Activated naive CD4-positive, alpha-beta T cell treated with anti-CD3 and anti-CD28 coated beads, Interleukin-2, amount 50 U/mL, for 24 hours (primary cell): Measurements from ENCODE around the gene ANKRD13D.

Source experiments
- H3K27ac Mint-ChIP-seq: one replicate; pipeline ENCODE4 v1.8.0; 2021; ENCODE audit warnings: mild to moderate bottlenecking, mixed read lengths
- H3K27me3 Mint-ChIP-seq: one replicate; pipeline ENCODE4 v1.8.0; 2021; ENCODE audit warnings: mixed read lengths
- H3K36me3 Mint-ChIP-seq: one replicate; pipeline ENCODE4 v1.8.0; 2021; ENCODE audit warnings: mixed read lengths
- H3K4me1 Mint-ChIP-seq: one replicate; pipeline ENCODE4 v1.8.0; 2021; ENCODE audit warnings: mixed read lengths
- H3K4me3 Mint-ChIP-seq: one replicate; pipeline ENCODE4 v1.8.0; 2021; ENCODE audit warnings: mild to moderate bottlenecking, mixed read lengths
- H3K9me3 Mint-ChIP-seq: one replicate; pipeline ENCODE4 v1.8.0; 2021; ENCODE audit warnings: mixed read lengths

Gene ANKRD13D

DNA sequence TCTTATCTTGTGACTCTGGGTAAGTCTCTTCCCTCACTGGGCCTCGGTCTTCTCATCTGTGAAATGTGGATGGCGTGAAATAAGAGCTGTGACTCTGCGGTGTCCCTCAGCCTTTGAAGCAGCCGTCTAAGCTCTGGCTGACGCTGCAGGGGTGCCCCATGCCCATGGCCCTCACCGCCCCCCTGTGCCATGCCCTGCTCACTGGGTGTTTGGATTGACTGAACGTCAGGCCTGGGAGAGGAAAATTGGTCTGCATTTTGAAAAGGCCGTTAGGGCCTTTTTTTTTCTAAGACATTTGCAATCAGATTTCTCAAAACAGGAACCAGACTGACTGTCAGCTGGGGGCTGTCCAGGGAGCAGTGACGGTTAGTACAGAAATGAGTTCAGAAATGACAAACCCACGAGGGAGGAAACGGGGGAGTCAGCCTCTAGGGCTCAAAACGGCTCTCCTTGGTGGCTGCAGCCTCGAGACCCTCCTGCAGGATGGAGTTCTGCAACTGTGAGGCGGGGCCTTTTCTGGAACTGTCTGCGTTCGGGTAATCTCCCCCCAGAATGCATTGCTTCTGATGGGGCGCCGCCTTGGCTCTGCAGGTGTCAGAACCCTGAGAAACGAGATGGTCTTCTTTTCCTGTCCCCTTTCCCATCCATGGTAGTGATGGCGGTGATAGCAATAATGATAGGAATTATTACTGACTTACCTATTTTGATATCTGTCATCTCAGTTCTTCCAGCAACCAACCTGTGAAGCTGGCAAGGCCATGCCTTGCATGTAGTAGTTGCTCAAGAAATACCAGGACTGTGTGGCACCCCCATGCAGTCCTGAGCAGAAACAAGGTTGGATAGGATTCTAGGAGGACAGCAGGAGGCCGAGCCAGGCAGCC is 20.8 kb upstream of the ANKRD13D start:
- H3K4me1 Mint-ChIP-seq: peaks cover 73% of the 10 kb centered on the region
- no peaks in the 10 kb centered on the region for H3K27me3 Mint-ChIP-seq
- H3K36me3 Mint-ChIP-seq: no peaks in the 10 kb centered on the region
- no peaks in the 10 kb centered on the region for H3K9me3 Mint-ChIP-seq
- peak overlapping the region; percentile 96 for H3K27ac Mint-ChIP-seq
- peak overlapping the region; percentile 93 for H3K4me3 Mint-ChIP-seq

DNA sequence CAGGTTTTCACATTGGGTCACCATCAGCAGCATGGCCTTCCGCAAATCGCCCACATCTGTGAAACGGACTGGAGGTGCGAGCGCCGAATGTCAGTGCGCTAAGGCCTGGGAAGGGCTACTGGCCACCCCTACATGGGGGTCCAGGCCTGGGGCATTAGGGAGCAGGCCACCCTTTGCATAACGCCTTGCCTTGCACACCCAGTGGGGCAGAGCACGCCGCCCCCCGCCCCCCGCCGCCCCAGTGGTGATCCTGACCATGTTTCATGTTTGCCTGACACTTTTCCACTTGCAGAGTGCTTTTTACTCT is 20.2 kb upstream of the ANKRD13D start:
- Mint-ChIP-seq H3K4me1 (peaks cover 75% of the 10 kb centered on the region), H3K27me3 (no peaks in the 10 kb centered on the region), H3K27ac (peak overlapping the region; percentile 96)

DNA sequence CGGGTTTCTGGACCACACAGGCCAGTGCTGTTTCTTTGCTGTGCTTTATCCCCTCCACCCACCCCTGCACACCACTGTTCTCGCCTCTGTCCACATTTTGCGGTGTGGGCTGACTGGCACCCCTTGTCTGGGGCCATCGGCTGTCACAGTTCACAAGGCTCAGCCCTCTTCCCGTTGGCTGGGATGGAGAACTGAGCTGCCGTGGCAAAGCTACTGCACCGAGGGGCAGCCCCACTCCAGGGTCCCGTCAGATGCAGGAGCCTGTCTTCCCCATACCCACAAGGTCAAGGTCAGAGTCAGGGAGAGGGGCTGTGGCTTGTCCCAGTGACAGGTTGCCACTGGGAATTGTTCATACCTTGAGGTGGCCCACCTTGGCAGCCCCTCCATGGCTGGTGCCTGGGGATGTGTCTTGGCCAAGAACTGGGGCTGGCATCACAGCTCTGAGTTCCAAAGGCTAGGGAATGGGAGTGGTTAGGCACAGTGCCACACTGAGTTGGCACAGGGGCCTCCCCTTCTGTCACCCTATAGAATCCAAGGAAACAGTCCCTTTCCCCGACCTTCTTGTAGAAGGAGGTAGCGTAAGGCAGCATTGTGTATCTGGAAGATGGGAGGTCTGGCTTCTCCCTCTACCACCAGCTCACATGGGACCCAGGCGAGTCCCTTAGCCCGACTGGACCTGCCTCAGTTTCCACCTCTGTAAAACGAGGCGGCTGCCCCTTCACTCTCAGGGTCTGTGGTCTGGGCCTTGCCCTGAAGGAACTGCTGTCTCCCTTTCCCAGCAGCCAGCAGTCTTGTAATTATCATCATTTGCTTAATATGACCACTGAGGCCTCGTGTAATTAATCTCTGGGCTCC is 19.5 kb upstream of the ANKRD13D start:
- Mint-ChIP-seq H3K36me3 (no peaks in the 10 kb centered on the region), H3K9me3 (no peaks in the 10 kb centered on the region), H3K27ac (peak overlapping the region; percentile 97), H3K27me3 (no peaks in the 10 kb centered on the region), H3K4me3 (peak overlapping the region; percentile 85), H3K4me1 (peaks cover 72% of the 10 kb centered on the region)

More for the DNA sequence above, 20.2 kb upstream of the ANKRD13D start:
- H3K9me3 Mint-ChIP-seq: no peaks in the 10 kb centered on the region
- no peaks in the 10 kb centered on the region for H3K36me3 Mint-ChIP-seq
- H3K4me3 Mint-ChIP-seq: peak overlapping the region; percentile 93

DNA sequence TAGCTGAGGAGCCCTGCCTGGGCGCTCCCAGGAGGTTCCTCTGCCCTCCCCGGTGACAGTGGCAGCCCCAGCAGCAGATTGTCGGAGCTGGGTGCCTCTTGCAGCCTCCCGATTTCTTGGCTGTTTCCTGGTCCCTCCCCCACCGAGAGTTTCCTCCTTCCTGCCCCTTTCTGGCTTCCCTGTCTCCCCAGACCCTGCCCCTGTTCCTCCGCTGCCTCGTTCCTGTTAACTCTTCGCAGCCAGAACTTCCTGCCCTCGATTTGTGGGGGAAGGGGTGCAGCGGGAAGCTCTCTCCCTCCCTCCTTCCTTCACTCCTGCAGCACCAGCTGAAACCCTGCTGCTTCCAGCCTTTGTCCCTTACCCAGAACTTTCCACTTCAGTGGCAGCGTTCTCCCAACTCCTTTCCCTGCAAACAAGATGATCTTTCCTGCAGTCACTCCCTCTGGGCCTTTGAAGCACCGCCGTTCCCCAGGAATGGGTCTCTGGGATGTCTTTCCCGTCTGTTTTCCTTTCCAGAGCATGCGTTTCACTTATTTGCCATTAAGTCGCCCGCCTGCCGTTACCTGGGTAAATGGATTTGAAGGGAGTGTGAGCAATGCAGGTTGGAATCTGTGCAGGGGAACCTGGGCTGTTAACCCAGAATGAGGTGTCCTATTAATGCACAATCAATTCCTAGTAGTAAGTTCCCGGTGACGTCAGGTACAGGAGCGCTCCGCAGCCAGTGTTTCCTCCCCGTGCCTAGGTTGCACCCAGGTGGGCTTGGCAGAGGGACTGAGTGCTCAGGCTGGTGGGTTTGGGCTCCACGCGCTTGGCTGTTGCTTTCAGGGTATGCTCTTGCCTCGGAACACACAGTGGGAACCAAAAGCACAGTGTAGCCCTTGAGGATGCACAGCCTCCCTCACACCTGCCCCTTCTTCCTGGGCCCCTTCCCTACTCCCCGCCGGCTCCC is 18.6 kb upstream of the ANKRD13D start:
- Mint-ChIP-seq H3K4me1 (peaks cover 70% of the 10 kb centered on the region), H3K27ac (peak overlapping the region; percentile 97), H3K27me3 (no peaks in the 10 kb centered on the region), H3K4me3 (peak overlapping the region; percentile 85), H3K9me3 (no peaks in the 10 kb centered on the region), H3K36me3 (no peaks in the 10 kb centered on the region)

DNA sequence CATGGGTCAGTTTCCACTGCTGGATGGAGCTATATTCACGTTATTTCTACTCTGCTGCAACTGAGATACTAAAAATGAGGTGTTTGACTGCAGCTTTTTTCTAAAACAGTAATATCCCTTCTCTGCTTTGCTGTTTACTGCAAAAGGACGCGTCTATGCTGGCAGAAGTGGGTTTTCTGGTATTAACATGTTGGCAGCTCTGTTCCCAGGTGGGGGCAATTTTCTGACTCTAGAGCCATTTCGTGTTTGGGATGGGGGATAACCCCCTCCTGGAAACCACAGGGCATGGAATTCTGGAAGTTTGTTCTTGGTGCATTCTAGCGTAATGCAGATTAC is 17.9 kb upstream of the ANKRD13D start:
- H3K27me3 Mint-ChIP-seq: no peaks in the 10 kb centered on the region
- H3K4me1 Mint-ChIP-seq: peaks cover 71% of the 10 kb centered on the region
- H3K9me3 Mint-ChIP-seq: no peaks in the 10 kb centered on the region
- no peaks in the 10 kb centered on the region for H3K36me3 Mint-ChIP-seq
- peak overlapping the region; percentile 85 for H3K4me3 Mint-ChIP-seq
- peak overlapping the region; percentile 97 for H3K27ac Mint-ChIP-seq

DNA sequence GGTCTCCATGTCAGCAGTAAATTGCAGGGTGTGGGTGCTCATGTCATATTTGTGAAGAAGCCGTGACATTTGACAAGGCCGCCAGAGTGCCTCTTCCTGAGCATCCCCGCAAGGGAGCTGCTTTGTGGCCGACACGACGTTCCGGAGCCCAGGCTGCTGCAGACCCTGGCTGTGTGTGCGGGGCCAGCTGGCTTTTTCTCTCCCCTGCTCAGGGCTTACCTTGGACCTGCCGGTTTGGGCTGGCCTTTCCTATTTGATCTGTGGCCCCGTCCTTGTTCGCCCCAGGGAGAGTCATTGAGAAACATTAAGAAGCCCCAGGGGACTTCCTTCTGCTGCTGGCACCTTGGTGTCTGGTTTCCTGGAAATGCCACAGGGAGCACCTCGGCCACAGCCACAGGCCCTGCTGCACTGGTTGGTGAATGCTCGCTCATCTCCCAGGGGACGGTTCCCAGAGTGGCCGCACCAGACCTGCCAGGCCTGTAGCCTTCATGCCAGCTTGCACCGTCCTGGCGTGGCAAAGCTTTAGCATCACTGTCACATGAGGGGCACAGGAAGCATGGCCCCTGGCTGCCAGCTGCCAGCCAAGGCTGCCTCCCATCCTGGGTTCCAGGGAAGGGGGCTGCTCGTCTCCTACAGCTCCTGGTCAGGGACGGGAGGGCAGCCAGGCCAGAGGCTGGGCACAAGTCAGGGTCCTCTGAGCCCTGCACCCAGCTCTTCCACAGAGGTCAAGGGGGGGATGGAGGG is 17.4 kb upstream of the ANKRD13D start:
- Mint-ChIP-seq H3K27ac (peak overlapping the region; percentile 97), H3K4me1 (peaks cover 77% of the 10 kb centered on the region), H3K4me3 (peak overlapping the region; percentile 85), H3K9me3 (no peaks in the 10 kb centered on the region), H3K36me3 (peaks cover 2% of the 10 kb centered on the region), H3K27me3 (no peaks in the 10 kb centered on the region)

DNA sequence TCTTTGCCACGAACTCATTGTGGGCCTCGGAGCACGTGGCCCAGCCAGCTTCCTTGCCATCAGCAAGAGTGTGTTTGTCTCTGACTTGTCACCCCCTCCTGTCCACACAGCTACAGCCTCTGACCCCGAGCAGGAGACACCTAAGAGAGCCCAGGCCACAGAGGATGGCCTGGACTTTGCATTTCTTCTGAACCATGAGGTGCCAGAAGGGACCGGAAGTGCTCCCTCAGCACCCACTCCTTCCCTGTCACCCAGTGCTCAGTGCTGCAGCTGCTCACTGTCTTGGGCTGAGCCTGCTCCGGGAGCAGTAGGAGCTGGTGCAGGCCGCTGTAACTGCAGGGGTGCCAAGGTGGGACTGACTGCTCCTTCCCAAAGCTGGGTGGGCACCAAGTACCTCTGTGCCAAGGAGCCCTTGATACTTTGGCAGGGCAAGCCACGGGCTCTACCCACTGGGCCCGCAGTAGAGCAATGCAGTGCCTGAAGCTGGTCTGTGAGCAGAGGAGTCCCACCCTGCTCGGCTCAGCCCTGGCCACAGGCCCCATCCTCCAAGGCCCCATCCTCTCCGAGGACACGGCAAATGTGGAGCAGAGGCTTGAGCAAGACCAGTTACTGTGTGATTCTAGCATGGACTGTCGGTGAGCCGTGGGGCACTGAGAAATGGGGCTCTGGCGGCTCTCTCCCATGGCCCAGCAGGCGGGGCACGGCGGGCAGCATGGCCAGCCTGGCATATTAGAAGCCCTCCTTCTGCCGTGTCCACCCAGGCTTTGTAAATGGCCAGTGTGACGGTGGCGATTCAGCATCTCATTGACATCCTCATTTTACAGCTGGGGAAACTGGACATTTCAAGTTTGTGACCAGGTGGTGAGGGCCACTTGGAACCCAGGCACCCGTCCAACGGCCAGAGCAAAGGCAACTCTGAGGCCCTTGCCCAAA is 16.5 kb upstream of the ANKRD13D start:
- Mint-ChIP-seq H3K4me3 (peak overlapping the region; percentile 85), H3K27ac (peak overlapping the region; percentile 97), H3K4me1 (peaks cover 82% of the 10 kb centered on the region), H3K27me3 (no peaks in the 10 kb centered on the region), H3K9me3 (no peaks in the 10 kb centered on the region), H3K36me3 (peaks cover 2% of the 10 kb centered on the region)

DNA sequence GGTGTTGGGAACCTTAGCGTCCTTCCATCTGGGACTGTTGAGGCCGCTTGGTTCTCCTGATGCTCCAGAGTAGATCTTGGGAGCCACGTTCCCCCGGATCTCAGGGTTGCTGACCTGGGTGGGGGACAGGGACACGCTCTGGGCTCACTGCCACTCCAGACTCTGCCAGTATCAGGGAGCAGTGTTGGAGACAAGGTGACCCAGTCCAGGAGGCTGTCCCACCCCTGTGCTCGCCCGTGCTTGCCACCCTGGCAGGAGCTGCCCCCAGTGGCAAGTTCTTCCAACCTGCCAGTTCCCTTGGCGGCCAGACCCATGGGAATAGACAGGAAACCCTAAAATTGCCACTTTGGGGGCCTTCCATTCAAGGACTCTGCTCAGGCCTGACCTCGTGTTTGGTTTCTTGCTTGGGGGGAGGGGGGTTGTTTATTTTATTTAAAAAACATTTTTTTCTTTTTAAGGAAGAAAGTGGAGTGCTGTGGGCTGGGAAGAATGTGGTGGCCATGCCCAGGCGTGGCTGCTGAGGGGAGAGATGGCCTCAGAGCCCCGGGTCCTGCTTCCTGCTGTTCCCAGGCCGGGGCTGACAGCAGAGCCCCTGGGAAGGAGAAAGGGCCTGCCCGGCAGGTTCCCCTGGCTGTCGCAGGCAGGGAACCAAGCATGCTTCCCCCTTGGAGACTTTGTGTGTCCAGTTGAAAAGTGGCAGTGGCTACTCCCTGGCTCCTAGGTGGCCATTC is 15.7 kb upstream of the ANKRD13D start:
- Mint-ChIP-seq H3K9me3 (no peaks in the 10 kb centered on the region), H3K36me3 (peaks cover 2% of the 10 kb centered on the region), H3K27ac (peak overlapping the region; percentile 100), H3K4me3 (peak overlapping the region; percentile 85), H3K27me3 (no peaks in the 10 kb centered on the region), H3K4me1 (peaks cover 78% of the 10 kb centered on the region)

DNA sequence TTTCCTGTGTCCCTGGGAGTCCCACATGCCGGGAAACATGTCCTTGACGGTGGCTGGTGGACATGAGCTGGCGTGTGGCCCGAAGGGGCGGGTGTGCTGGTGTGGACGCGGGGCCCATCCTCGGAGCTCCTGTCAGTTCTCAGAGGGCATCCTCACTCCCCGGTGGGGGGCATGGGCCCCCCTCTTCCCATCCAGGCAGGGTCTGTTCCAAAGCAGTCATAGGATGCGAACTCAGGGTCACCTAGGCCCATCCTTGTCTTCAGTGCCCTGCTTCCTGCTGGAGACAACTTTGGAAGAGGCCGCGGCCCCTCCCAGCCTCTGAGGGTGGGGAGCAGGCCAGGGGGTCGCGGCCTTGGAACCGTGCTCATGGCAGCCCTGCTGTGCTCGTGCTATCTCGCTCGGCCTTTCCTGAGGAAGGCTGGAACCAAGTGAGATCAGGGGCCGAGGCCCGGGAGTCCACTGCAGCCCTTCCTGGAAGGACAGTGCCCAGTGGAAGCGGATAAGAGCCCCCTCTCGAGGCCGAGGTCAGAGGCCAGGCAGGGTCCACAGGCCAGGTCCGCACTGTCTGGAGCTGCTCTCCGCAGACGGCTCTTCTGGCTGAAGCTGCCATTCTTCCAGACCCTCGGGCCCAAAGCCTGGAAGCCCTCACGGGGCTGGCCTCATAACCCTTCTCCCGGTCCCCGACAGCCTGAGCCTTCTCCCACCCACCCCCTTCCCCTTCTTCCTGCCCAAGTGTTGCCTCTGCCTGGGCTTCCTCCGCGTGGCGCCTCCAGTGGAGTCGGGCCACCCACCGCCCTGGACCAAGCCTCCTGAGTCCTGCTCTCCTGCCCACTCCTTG is 14.1 kb upstream of the ANKRD13D start:
- peaks cover 4% of the 10 kb centered on the region for H3K36me3 Mint-ChIP-seq
- H3K27me3 Mint-ChIP-seq: no peaks in the 10 kb centered on the region
- H3K4me1 Mint-ChIP-seq: peaks cover 80% of the 10 kb centered on the region
- peak overlapping the region; percentile 100 for H3K27ac Mint-ChIP-seq
- H3K9me3 Mint-ChIP-seq: no peaks in the 10 kb centered on the region
- H3K4me3 Mint-ChIP-seq: peak overlapping the region; percentile 71

DNA sequence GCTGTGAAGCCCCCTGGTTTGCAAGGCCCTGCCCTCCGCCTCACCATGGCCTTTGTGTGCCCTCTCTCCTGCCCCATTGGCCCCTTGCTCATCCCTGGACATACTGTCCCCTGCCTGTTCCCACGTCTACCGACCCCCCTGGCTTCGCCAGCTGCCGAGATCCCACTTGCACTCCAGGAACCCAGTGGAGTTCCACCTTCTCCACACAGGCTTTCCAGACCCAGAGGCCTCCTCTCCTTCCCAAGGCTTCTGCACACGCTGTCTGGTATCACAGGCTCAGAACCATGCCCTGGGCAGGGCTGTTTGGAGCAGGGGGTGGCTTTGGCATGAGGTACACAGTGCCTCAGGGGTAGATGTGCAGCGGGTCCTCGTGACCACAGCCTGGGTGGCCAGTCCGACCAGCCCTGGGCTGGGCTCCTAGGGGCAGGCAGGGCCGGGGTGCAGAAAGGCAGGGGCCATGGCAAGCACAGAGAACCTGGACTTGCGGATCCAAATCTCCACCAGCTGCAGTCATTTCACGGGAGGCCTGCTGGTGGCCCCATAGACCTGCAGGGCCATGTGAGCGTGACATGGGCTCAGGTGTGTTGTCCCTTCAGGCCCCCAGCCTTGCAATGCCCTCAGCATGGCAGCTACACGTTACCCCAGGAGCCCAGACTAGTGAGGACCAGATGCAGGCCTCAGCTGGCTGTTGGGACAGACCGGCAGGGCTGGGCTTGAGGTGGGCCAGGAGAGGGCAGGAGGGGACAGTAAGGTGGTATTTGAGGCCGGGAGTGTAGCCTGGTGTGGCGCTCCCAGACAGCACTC is 13.3 kb upstream of the ANKRD13D start:
- Mint-ChIP-seq H3K36me3 (peaks cover 4% of the 10 kb centered on the region), H3K27me3 (no peaks in the 10 kb centered on the region), H3K9me3 (no peaks in the 10 kb centered on the region), H3K4me3 (peak overlapping the region; percentile 71), H3K27ac (peak overlapping the region; percentile 100), H3K4me1 (peaks cover 77% of the 10 kb centered on the region)

DNA sequence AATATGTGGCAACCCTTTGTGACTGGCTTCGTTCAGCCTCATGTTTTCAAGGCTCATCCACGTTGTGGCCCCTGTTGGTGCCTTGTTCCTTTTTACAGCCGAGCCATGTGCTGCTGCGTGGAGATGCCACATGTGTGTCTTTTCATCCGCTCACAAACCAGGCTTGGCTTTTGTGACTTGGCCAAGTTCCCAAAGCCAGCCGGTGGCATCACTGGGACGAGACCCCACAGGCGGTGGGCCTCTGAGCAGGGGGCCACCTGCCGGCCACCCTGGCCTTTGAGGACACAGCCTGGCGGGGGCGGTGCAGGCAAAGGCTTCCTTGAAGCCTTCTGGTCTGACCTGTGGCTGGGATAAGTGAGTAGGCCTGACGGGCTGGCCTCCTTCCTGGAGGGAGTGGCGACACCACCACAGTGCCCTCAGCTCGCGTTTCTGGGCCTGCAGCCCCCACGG is 12.3 kb upstream of the ANKRD13D start:
- H3K27me3 Mint-ChIP-seq: no peaks in the 10 kb centered on the region
- no peaks in the 10 kb centered on the region for H3K9me3 Mint-ChIP-seq
- peaks cover 67% of the 10 kb centered on the region for H3K4me1 Mint-ChIP-seq
- H3K4me3 Mint-ChIP-seq: peak overlapping the region; percentile 87
- H3K36me3 Mint-ChIP-seq: peaks cover 4% of the 10 kb centered on the region
- H3K27ac Mint-ChIP-seq: peak overlapping the region; percentile 100
